Stimulated activated CD4-positive, alpha-beta T cell treated with anti-CD3 and anti-CD28 coated beads, Interleukin-4, amount 100 ng/mL, for 24 hours (primary cell): ENCODE data around the gene AP3D1.

Experiments used
- DNase-seq: peaks from one replicate; pipeline ENCODE4 v3.0.0-alpha.2; 2020

The AP3D1 gene

GRCh38 chr19:2126879-2127518 lies 24.4 kb downstream of the AP3D1 start:
- no peak for DNase-seq

- DNase-seq, result no peak
Measured at GRCh38 chr19:2123682-2124387, 27.5 kb downstream of the AP3D1 start.

- no peak for DNase-seq
Measured at GRCh38 chr19:2122982-2123381, 28.4 kb downstream of the AP3D1 start.

DNA sequence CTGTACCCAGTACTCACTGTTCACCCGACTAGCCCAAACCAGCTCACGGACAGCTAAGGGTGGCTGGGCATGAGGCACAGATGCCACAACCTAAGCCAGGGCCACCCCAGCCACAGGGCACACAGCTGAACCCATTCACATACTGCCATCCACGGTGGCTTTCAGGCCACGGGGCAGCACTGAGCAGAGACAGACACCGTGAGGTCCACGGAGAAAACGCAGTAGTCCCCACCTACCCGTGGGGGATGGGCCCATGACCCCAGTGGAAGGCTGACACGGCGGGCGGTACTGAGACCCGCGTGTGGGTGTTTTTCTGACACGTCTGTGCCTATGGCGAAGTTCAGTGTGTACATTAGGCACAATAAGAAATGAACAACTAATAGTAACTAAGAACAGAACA lies 29.1 kb downstream of the AP3D1 start:
- DNase-seq, result no peak

DNA sequence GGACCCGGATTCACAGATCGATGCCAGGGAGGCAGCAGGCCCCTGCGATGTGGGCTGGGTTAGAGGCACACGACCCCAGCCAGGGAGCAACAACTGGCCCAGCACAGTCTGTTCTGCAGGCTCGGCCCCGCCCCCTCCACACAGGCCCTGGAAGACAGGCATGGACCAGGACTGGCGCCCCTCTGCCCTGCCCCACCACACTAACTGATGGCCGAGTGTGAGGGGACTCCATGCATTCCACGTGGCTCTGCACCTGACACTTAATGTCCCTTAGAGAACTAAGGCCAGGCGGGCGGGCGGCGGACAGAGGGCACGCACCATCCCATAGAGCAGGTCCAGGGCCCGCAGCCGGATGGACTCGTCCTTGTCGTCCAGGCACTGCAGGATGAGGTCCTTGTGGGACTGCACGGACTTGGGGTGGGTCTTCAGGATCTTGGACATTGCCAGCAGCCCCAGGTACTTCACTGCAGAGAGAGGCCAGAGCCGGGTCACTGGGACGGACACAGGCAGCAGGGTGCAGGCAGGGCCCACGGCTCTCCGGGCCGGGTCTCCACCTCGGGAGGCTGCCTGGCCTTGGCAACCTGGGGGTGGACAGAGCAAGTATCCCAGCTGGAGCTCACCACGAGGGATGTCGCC lies 29.8 kb downstream of the AP3D1 start:
- no peak for DNase-seq

GRCh38 chr19:2120821-2121220 lies 30.5 kb downstream of the AP3D1 start:
- DNase-seq, result no peak

GRCh38 chr19:2119921-2120785 lies 31.2 kb downstream of the AP3D1 start:
- no peak for DNase-seq

- DNase-seq, result no peak
Measured at GRCh38 chr19:2118438-2118837, 32.9 kb downstream of the AP3D1 start.

- no peak for DNase-seq
Measured at GRCh38 chr19:2117215-2117960, 34.0 kb downstream of the AP3D1 start.

DNA sequence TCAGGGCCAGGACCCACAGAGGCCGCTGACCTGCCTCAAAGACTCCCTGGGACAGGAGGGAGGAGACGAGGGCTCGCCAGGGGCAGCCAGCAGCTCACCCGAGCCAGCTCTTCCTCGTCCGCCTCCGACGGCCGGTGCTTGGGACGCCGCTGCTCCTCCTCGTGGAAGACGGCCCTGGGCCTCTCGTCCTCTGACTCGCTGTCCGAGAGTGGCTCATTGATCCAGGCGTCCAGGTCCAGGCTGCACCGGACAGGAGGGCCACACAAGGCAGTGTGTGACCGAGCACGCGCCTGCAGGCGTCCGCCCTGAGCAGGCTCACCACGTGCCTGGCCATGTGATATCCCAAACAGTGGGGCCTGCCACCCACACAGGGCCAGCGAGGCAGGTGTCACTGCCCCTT lies 34.9 kb downstream of the AP3D1 start:
- no peak for DNase-seq

DNA sequence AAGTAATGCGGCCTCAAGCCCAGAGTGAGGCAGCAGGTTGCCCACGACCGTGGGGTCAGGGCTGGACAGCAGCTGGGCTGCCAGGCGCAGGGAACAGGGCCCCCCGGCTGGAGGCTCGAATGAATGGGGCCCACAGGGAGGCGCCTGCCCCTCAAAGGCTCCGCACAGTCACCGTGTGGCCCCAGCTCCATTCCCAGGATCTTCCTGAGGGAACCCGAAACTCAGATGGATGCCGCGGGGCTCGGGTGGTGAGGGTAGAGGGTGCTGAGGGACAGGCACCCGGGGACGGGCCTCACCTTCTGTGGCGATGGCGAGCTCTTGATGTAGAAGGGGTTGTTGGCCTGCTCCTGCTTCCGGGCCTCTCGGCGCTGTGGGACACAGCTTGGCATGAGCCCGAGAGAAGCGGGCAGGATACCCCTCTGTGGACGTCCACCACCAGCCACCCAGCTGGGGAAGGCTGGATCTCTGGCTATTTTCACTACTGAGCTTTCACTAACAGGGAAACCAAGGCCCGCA lies 35.4 kb downstream of the AP3D1 start:
- no peak for DNase-seq

DNA sequence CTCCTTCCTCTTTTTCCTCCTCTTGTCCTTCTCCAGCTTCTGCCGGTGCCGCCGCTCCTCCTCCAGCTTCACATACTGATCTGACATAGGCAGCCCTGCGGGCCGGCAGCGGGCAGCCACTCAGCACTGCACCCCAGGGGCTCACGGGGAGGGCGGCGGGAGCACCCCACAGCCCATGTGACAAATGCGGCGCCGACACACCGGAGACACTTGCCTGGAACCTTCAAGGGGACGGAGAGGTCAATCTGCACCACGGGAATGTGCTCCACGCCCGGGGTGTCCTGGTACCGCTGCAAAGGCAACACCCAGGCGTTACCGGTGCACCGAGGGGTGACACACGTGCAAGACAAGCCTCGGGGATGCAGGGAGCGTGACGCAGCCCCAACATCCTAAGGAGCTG lies 36.0 kb downstream of the AP3D1 start:
- no peak for DNase-seq

DNA sequence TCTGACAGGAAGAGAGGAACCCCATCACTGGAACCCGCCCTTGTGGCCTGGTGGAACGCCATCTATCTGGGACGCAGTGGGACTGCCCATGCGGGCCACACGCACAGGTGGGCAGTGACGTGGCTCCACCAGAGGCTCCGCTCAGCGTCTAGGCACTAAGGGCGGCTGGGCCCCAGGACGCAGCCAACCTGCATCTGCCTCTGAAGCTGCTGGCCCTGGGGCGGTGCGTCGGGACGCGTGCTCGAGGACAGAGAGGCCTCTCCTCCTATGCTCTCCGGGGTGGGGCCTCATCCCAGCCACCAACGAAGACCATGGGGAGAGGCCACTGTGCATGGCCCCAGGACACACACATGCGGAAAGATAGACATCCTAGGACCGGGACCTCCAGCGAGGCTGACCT lies 36.5 kb downstream of the AP3D1 start:
- DNase-seq, result no peak

GRCh38 chr19:2114218-2114617 lies 37.1 kb downstream of the AP3D1 start:
- no peak for DNase-seq

DNA sequence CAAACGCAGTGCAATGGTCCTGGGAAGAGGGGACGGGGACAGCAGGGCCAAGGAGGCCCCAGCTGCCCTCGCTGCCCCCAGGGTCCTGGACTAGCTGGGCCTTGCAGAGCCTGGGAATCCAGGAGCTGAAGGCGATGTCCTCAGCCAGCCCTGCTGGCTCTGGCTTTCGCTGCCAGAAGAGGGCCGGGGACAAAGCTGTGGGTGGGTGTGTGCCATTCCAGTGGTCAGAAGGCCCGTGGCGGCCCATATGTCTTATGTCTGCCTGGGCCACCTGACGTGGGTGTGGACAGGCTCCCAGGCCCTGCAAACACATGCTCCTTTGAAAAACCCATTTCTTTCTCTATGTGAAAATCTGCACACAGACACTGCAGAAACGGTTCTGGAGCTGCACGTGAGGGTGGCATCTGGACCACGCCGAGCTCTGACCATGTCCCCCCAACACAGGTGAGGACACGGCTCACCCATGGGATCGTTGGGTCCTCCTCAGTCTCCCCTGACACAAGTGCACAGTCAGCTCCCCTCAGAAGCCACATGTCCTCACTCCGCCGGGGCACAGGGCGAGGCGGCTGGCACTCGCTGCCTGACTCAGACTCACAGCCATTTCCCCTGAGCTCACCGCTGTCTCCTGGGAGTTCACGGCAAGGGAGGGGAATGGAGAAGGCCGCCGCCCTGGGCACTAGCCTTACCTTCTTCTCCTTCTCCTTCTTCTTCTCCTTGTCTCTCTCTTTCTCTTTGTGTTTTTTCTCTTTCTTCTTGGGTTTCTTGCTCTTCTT lies 37.7 kb downstream of the AP3D1 start:
- DNase-seq, result no peak

- DNase-seq, result no peak
Measured at GRCh38 chr19:2112516-2113320, 38.6 kb downstream of the AP3D1 start.

GRCh38 chr19:2111886-2112285 lies 39.5 kb downstream of the AP3D1 start:
- DNase-seq, result no peak

GRCh38 chr19:2111425-2111824 lies 39.9 kb downstream of the AP3D1 start:
- no peak for DNase-seq

DNA sequence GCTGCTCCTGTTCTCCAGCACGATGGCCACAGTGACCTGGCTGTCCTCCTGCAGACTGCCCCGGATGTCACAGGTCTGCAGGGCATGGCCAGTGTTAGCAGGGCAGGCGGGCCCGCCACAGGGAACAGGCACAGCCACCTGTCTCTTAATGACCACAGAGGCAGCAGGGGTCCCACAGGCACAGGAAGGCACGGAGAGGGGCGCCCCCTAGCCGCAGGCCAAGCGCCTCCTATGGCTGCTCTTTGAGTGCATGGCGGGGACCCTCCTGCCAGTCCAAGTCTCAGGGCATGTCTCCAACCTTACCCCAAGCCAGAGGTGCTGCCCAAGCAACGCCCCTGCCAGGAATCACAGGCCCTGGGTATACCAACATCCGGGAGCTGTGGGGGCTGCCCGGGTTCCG lies 40.5 kb downstream of the AP3D1 start:
- DNase-seq, result no peak

DNA sequence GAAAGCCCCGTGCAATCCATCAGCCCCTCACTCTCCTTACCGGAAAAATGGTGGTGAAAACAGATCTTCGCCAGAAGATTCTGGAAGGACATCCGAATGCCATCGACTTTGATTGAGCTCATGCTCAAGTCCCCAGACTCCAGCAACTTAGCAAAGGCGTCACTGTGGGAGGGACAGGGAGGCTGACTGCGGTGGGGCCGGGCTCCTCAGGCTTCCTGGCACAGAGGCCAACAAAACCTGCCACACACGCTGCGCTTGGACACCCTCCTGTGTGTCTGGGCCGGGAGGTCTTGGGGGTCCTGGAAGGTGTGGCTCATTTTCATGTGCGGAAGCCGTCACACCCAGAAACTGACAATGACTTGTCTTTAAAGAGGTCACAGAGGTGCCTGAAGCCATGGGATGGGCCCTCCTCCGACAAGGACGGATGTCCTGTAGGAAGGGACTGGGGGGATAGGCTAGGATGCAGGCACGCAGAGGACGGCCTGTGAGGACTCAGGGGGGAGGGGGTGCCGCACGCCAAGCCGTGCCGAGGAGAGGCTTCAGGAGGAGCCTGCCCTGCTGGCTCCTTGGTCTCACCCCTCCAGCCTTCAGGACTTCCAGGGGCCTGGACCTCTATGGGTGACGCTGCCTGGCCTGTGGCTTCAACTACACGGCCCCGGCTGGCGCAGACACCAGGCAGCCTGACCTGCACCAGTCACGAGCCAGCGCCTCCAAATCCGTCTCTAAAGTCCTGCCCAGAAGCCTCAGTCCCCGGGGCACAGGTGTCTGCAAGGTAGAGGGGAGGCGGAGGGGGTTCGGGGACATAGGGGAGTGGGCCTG lies 42.1 kb downstream of the AP3D1 start:
- no peak for DNase-seq
